Measurements from ENCODE around the gene HILPDA. TPM values are rescaled to one million over a fixed set of nuclear protein-coding genes. Genes with fewer than 3 reads are reported as not detected.
A peak's percentile ranks its signal among the peaks of the same experiment; 100 is the strongest.

HILPDA gene
- total and polyA plus RNA-seq, 9 of the 15 experiments (the other 6 are each of a cell fraction or from before 2014, with no cell fraction given): 8.3 to 71.8 (median 23.5) TPM

- WGBS (ENCODE audit: insufficient coverage, low coverage, missing lambda C conversion rate): 28% methylated on average over 5 of the region's 5 CpGs
- Histone ChIP-seq H4K20me1 (replicated peaks; ENCODE audit: control insufficient read depth, insufficient read depth, low read length) (no peaks in the 10 kb centered on the region), H3K79me2 (ENCODE audit: control insufficient read depth, insufficient read depth, low read length) (peaks cover 28% of the 10 kb centered on the region), H3K9me1 (ENCODE audit: control insufficient read depth, insufficient read depth, low read length) (no peaks in the 10 kb centered on the region), H3K36me3 (ENCODE audit: control insufficient read depth, insufficient read depth, low read length) (peaks cover 11% of the 10 kb centered on the region; the same call in 2 of the 3 replicates), H3K4me1 (replicated peaks in 1 of 2; ENCODE audit: control insufficient read depth in 2 of 2, insufficient read depth in 2 of 2, low read length in 2 of 2) (peaks cover 21 to 30% of the 10 kb centered on the region in 2 experiments; a peak in 4 of 5 replicates), H3K9ac (ENCODE audit: insufficient read depth in 1 of 2, low read depth in 2 of 2, low read length in 2 of 2) (no peak overlapping the region), H2AFZ (ENCODE audit: low read depth, low read length) (no peak overlapping the region), H3K27ac (ENCODE audit: extremely low read depth, low read depth, low read length) (no peak overlapping the region), H3K4me2 (ENCODE audit: insufficient read depth, low read length) (peak overlapping the region; percentile 20; the same call in 1 of the 2 replicates), H3K4me3 (no peak overlapping the region), H3K9me3 (replicated peaks; ENCODE audit: control insufficient read depth, insufficient read depth, low read depth, low read length) (no peaks in the 10 kb centered on the region), H3K27me3 (ENCODE audit: control insufficient read depth in 2 of 2, insufficient read depth in 2 of 2, low read length in 2 of 2) (no peaks in the 10 kb centered on the region)
- FAIRE-seq: peak; percentile 91
- no TSS peak for BruUV-seq (replicated peaks)
- DNase-seq (ENCODE audit: extremely low read depth in 1 of 4, low spot score in 3 of 4): peak; percentile 83 to 86 (median 85)
- ChIA-PET CTCF (ENCODE audit: low intra/inter-chr PET ratio) (interaction anchor here (1.4 to 6.5 kb wide), 2 partner anchors 30 to 61 kb away, joined by 10 to 173 read pairs; no protein-coding TSS in a partner anchor), POLR2A (interaction anchor here (0.5 to 1.4 kb wide), 9 partner anchors 11 to 212 kb away, joined by 3 to 5 read pairs (median 3); partner anchors contain the start of gene METTL2B)
- in situ Hi-C loops (cut with MboI) (no loop called here), intact Hi-C loops (cut with micrococcal nuclease) (loop anchor here (1.0 kb wide), 2 partner anchors 32 to 61 kb away; no protein-coding TSS in a partner anchor)
- ATAC-seq: peak; percentile 79
- peak; percentile 64 for TF ChIP-seq KLF16 (IDR thresholded peaks at IDR 0.05)
- peak; percentile 35; the same call in 1 of the 2 replicates for TF ChIP-seq L3MBTL2 (IDR thresholded peaks at IDR 0.05)
- TF ChIP-seq GATAD2A (IDR thresholded peaks at IDR 0.05): no peak
- TF ChIP-seq USF2 (CRISPR knock-in tag; IDR thresholded peaks at IDR 0.05): no peak
- TF ChIP-seq RBM25 (IDR thresholded peaks at IDR 0.05; ENCODE audit: low read depth, low read length, severe bottlenecking): peak; percentile 29
- TF ChIP-seq PBX2 (CRISPR knock-in tag; IDR thresholded peaks at IDR 0.05; ENCODE audit: low read depth): no peak
- no peak for TF ChIP-seq PBX2 (tag; conservative IDR thresholded peaks at IDR 0.05; ENCODE audit: low read depth)
- no peak for TF ChIP-seq TAF9B (IDR thresholded peaks at IDR 0.05; ENCODE audit: partially characterized antibody)
- 0 out of 2 replicates have a peak, but pooled peaks have one; percentile 17 for TF ChIP-seq MYC (IDR thresholded peaks at IDR 0.05; ENCODE audit: low read depth, low read length)
- TF ChIP-seq MYC (CRISPR knock-in tag; IDR thresholded peaks at IDR 0.05; ENCODE audit: borderline replicate concordance, low read depth): no peak
- peak; percentile 97 for TF ChIP-seq ARID3A (IDR thresholded peaks at IDR 0.05; ENCODE audit: borderline replicate concordance, low read depth, low read length)
- TF ChIP-seq MAFK (IDR thresholded peaks at IDR 0.05; ENCODE audit: low read length): peak; percentile 33; the same call in 1 of the 2 replicates
- TF ChIP-seq TBL1XR1 (IDR thresholded peaks at IDR 0.05; ENCODE audit: low read length in 2 of 2): peak in 1 of 2 experiments; percentile 47; a peak in 1 of 4 replicates
- TF ChIP-seq CBX3 (IDR thresholded peaks at IDR 0.05; ENCODE audit: borderline replicate concordance in 1 of 2, low read length in 2 of 2): peak in 1 of 2 experiments; percentile 53; a peak in 1 of 3 replicates
- peak; percentile 12 for TF ChIP-seq TBP (optimal IDR thresholded peaks at IDR 0.05; ENCODE audit: low read depth, low read length)
- peak; percentile 82 for TF ChIP-seq SMC3 (conservative IDR thresholded peaks at IDR 0.05; ENCODE audit: insufficient read depth, low read depth, low read length)
These were observed 3.8 kb downstream of the HILPDA start for GRCh38 chr7:128459394-128459878.

Data from K562 (cell line).